Stomach (tissue), 9 donors: ENCODE measurements around the gene TAF4B. TPM values are rescaled to one million over a fixed set of nuclear protein-coding genes. Genes with fewer than 3 reads are reported as not detected.
A peak's percentile ranks its signal among the peaks of the same experiment; 100 is the strongest.

Experiments
- DNase-seq, 2 donors: peaks; one replicate each; pipeline versions ENCODE4 v3.0.0 to v3.0.0-alpha.2; 2013 to 2019
- H3K27ac ChIP-seq, 5 donors: fragments of 200-600 bp in 4 of 5; sonication (generic) in 4 of 5; one replicate each; pipeline ENCODE4 v1.5.1; 2013 to 2019; ENCODE audit warnings: mild to moderate bottlenecking in 1 of 5, moderate library complexity in 1 of 5
- H3K27me3 ChIP-seq, 3 donors: fragments of 200-600 bp; sonication (generic); one replicate each; pipeline ENCODE4 v1.5.1; 2017 to 2019; ENCODE audit warnings: mixed run types in 1 of 3
- H3K36me3 ChIP-seq, 4 donors: fragments of 200-600 bp; sonication (generic); 1 replicate in 3 of 4; 2 replicates in 1 of 4; pipeline ENCODE4 v1.5.1; 2016 to 2019
- H3K4me1 ChIP-seq, 4 donors: fragments of 200-600 bp; sonication (generic); one replicate each; pipeline ENCODE4 v1.5.1; 2016 to 2019
- H3K4me3 ChIP-seq, 4 donors: fragments of 200-600 bp; sonication (generic) in 3 of 4; one replicate each; pipeline ENCODE4 v1.5.1; 2016 to 2019; ENCODE audit warnings: mild to moderate bottlenecking in 1 of 4
- H3K9me3 ChIP-seq, 4 donors: fragments of 200-600 bp; sonication (generic); one replicate each; pipeline ENCODE4 v1.5.1; 2016 to 2019
- CTCF ChIP-seq, 7 experiments: fragments of 450-650 bp in 4 of 7; fragments of 200-600 bp in 3 of 7; sonication (generic) in 3 of 7; IDR thresholded peaks; one replicate each; pipeline ENCODE4 v1.5.1; 2016 to 2019; ENCODE audit warnings: antibody characterized with exemption in 7 of 7, control low read depth in 2 of 7, mild to moderate bottlenecking in 1 of 7
- EP300 ChIP-seq: sonication (generic); formaldehyde crosslinking; IDR thresholded peaks from one replicate; pipeline ENCODE4 v1.6.1; 2017; ENCODE audit warnings: antibody characterized with exemption
- POLR2A ChIP-seq, 4 donors: fragments of 450-650 bp; IDR thresholded peaks; one replicate each; pipeline ENCODE4 v1.6.1; 2016; ENCODE audit warnings: antibody characterized with exemption in 4 of 4, control low read depth in 2 of 4, mild to moderate bottlenecking in 1 of 4, moderate library complexity in 1 of 4
- POLR2AphosphoS5 ChIP-seq, 3 donors: sonication (generic); formaldehyde crosslinking; IDR thresholded peaks; one replicate each; pipeline ENCODE4 v1.6.1; 2016; ENCODE audit warnings: antibody characterized with exemption in 3 of 3
- WGBS, 5 donors: extraction: QIAGEN DNeasy Blood & Tissue Kit in 3 of 5; methylation state at CpG; one replicate each; pipeline versions ENCODE4 v1.1.5 to v1.1.7; 2013 to 2018; 5-methylcytosine and 5-hydroxymethylcytosine counted together
- intact Hi-C: fragments of 100-400 bp; cut with DNase I; formaldehyde crosslinking; loops from one replicate; pipeline ENCODE4 v1.15.1; 2023; ENCODE audit warnings: low total_unique reads
- polyA plus RNA-seq, 3 donors: library from polyadenylated mRNA; stranded (reverse); fragments of 200-250 nt; gene quantifications; one replicate each; pipeline ENCODE4 v1.2.3, GENCODE V29; 2013
- total RNA-seq, 5 donors: library from RNA; depleted of rRNA; stranded (reverse); fragments of >200 nt; gene quantifications; one replicate each; pipeline versions ENCODE4 v1.1.0 to v1.2.3, GENCODE V29; 2014 to 2016
- donor health status: healthy with polysubstance abuse.
- donor health status: Bipolar disorder and iron deficiency.
- donor health status: healthy.

The TAF4B gene
- total and polyA plus RNA-seq, 8 donors: 0.58 to 33.6 (median 5.0) TPM

- no peaks in the 10 kb centered on the region for H3K36me3 ChIP-seq
- peak in 1 of 2 donors; percentile 40 for DNase-seq
- no peaks in the 10 kb centered on the region for H3K4me1 ChIP-seq
- H3K9me3 ChIP-seq: no peaks in the 10 kb centered on the region
- H3K27me3 ChIP-seq: no peaks in the 10 kb centered on the region
- H3K4me3 ChIP-seq: no peak overlapping the region
- intact Hi-C loops: no loop called here
- no peak for TF ChIP-seq EP300
- TF ChIP-seq POLR2AphosphoS5 (IDR thresholded peaks at IDR 0.05): no peak
- no peak for TF ChIP-seq CTCF (IDR thresholded peaks at IDR 0.05)
- TF ChIP-seq POLR2A (IDR thresholded peaks at IDR 0.05): no peak
- no peak overlapping the region for H3K27ac ChIP-seq
- 54 to 72% (median 59%) methylated on average over 7 of the region's 7 CpGs for WGBS, 5 donors
Observed at GRCh38 chr18:26215247-26215970, 10.8 kb upstream of the TAF4B start.

- Histone ChIP-seq H3K9me3 (no peaks in the 10 kb centered on the region), H3K27me3 (peaks cover 0 to 11% (median 0%) of the 10 kb centered on the region in 3 donors), H3K4me1 (peaks cover 8 to 31% (median 22%) of the 10 kb centered on the region in 4 donors), H3K27ac (no peak overlapping the region), H3K36me3 (no peaks in the 10 kb centered on the region), H3K4me3 (no peak overlapping the region)
- no peak for TF ChIP-seq POLR2A (IDR thresholded peaks at IDR 0.05)
- no peak for TF ChIP-seq EP300
- TF ChIP-seq CTCF (IDR thresholded peaks at IDR 0.05): no peak
- TF ChIP-seq POLR2AphosphoS5 (IDR thresholded peaks at IDR 0.05): no peak
- WGBS, 5 donors: 79 to 87% (median 83%) methylated on average over 7 of the region's 7 CpGs
- intact Hi-C loops: no loop called here
- DNase-seq: peak in 1 of 2 donors; percentile 6
Observed at GRCh38 chr18:26225022-26225693, 1.1 kb upstream of the TAF4B start.

GRCh38 chr18:26225915-26226228, 373 bp upstream of the TAF4B start:
- peak overlapping the region; percentile 79 to 86 (median 85) for H3K27ac ChIP-seq
- peak overlapping the region; percentile 66 to 98 (median 92) for H3K4me3 ChIP-seq
- no peak for DNase-seq
- H3K36me3 ChIP-seq: no peaks in the 10 kb centered on the region
- no peak for TF ChIP-seq CTCF (IDR thresholded peaks at IDR 0.05)
- TF ChIP-seq EP300: no peak
- TF ChIP-seq POLR2A (IDR thresholded peaks at IDR 0.05): no peak
- WGBS, 5 donors: 10 to 15% (median 11%) methylated on average over 8 of the region's 8 CpGs
- H3K9me3 ChIP-seq: no peaks in the 10 kb centered on the region
- peaks cover 0 to 11% (median 0%) of the 10 kb centered on the region in 3 donors for H3K27me3 ChIP-seq
- intact Hi-C loops: no loop called here
- H3K4me1 ChIP-seq: peaks cover 8 to 31% (median 22%) of the 10 kb centered on the region in 4 donors

- intact Hi-C loops: no loop called here
- Histone ChIP-seq H3K4me1 (peaks cover 8 to 31% (median 22%) of the 10 kb centered on the region in 4 donors), H3K36me3 (no peaks in the 10 kb centered on the region), H3K27me3 (peaks cover 0 to 4% (median 0%) of the 10 kb centered on the region in 3 donors), H3K4me3 (peak overlapping the region; percentile 66 to 98 (median 92)), H3K9me3 (no peaks in the 10 kb centered on the region), H3K27ac (peak overlapping the region; percentile 79 to 86 (median 85))
- TF ChIP-seq EP300: no peak
- TF ChIP-seq POLR2A (IDR thresholded peaks at IDR 0.05): no peak
- no peak for TF ChIP-seq POLR2AphosphoS5 (IDR thresholded peaks at IDR 0.05)
- TF ChIP-seq CTCF (IDR thresholded peaks at IDR 0.05): no peak
- 14 to 27% (median 16%) methylated on average over 19 to 28 of the region's 28 CpGs for WGBS, 5 donors
- DNase-seq: no peak
Observed at GRCh38 chr18:26227051-26227670, 916 bp downstream of the TAF4B start.
